Gastroesophageal sphincter (tissue), 3 donors: ENCODE measurements around the gene GJC3.
"Not testable (repeated sequence)": the region's sequence is repeated elsewhere in the genome, so short reads cannot be mapped to it uniquely, and the experiment has no call there.

Source experiments
- POLR2AphosphoS5 ChIP-seq: sonication (generic); formaldehyde crosslinking; IDR thresholded peaks from one replicate; pipeline ENCODE4 v1.6.1; 2017; ENCODE audit warnings: antibody characterized with exemption
- TF ChIP-seq, protein P1 (sequence below), 4 experiments: fragments of 200-600 bp in 2 of 4; fragments of 450-650 bp in 2 of 4; sonication (generic) in 1 of 4; IDR thresholded peaks; one replicate each; pipeline ENCODE4 v1.5.1; 2017 to 2019; ENCODE audit warnings: antibody characterized with exemption in 4 of 4, mild to moderate bottlenecking in 2 of 4, moderate library complexity in 2 of 4

DNA sequence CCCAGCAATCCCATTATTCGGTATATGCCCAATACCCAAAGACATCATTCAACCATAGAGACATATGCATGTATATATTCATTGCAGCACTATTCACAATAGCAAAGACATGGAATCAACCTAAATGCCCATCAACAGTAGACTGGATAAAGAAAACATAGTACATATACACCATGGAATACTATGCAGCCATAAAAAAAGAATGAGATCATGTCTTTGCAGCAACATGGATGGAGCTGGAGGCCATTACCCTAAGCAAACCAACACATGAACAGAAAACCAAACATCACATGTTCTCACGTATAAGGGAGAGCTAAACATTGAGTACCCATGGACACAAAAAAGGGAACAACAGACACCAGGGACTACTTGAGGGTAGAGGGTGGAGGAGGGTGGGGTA is 39.1 kb downstream of the GJC3 start:
- TF ChIP-seq, protein P1, sequence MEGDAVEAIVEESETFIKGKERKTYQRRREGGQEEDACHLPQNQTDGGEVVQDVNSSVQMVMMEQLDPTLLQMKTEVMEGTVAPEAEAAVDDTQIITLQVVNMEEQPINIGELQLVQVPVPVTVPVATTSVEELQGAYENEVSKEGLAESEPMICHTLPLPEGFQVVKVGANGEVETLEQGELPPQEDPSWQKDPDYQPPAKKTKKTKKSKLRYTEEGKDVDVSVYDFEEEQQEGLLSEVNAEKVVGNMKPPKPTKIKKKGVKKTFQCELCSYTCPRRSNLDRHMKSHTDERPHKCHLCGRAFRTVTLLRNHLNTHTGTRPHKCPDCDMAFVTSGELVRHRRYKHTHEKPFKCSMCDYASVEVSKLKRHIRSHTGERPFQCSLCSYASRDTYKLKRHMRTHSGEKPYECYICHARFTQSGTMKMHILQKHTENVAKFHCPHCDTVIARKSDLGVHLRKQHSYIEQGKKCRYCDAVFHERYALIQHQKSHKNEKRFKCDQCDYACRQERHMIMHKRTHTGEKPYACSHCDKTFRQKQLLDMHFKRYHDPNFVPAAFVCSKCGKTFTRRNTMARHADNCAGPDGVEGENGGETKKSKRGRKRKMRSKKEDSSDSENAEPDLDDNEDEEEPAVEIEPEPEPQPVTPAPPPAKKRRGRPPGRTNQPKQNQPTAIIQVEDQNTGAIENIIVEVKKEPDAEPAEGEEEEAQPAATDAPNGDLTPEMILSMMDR (IDR thresholded peaks at IDR 0.05): not testable (repeated sequence)
- TF ChIP-seq POLR2AphosphoS5: not testable (repeated sequence)
